Activated CD4-positive, CD25-positive, alpha-beta regulatory T cell treated with anti-CD3 and anti-CD28 coated beads, Interleukin-2, amount 50 U/mL, for 16 hours (primary cell): ENCODE data around the gene ELAVL1.

Source experiments
- DNase-seq: peaks from one replicate; pipeline ENCODE4 v3.0.0-alpha.2; 2020; ENCODE audit warnings: low read depth, low spot score

The ELAVL1 gene

DNA sequence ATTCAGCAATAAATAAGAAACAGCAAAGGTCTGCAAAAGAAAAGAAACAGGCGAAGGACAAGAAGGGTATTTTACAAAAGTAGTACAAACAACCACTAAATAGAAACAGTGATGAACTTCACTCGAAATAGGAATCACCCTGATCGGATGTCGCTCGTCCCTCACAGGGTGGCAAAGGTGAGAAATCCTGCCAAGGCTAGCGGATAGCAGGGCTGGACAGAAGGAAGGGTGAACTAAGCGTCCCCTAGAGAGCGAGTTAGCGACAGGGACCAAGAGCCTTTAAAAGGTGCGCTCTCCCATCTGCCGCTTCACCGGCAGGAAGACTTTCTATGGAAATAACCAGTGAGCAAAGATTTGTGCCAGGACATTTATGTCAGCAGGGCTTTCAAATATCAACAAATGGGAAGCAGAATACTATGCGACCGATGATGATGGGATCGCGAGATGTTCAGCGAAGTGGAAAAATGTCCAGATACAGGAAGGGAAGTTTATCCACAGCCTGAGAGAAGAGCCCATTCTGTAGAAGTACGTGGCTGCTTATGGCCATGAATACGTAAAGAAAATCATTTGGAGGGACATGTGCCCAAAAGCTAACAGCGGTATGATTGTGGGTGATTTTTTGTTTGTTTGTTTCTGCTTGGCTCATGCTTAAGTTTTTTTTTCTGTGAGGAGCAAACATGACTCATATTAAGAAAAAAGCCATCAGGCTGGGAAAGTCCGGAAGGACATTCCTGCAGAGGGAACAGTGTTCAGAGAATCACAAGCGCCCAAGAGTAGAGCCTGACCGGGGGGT, 18.9 kb downstream of the ELAVL1 start:
- DNase-seq, result no peak

DNA sequence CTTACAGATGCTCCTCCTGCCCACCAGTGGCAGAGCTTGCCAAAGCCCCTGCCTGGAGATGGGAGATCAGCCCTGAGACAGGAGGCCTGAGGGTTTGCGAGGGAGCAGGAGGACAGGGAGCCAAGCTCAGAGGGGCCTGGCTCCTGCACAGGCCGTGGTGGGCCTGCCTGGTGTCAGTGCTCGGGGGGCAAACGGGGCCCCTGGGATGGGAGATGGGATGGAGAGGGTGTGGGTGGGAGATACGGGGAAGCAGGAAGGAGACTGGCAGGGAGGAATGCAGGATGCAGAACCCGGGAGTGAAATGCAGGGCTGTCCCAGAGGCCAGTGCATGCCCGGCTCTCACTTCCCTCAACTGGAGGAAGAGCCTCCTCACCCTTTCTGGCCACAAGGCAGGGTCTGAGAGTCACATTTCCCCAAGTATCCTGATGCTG, 19.9 kb downstream of the ELAVL1 start:
- DNase-seq, result no peak

DNA sequence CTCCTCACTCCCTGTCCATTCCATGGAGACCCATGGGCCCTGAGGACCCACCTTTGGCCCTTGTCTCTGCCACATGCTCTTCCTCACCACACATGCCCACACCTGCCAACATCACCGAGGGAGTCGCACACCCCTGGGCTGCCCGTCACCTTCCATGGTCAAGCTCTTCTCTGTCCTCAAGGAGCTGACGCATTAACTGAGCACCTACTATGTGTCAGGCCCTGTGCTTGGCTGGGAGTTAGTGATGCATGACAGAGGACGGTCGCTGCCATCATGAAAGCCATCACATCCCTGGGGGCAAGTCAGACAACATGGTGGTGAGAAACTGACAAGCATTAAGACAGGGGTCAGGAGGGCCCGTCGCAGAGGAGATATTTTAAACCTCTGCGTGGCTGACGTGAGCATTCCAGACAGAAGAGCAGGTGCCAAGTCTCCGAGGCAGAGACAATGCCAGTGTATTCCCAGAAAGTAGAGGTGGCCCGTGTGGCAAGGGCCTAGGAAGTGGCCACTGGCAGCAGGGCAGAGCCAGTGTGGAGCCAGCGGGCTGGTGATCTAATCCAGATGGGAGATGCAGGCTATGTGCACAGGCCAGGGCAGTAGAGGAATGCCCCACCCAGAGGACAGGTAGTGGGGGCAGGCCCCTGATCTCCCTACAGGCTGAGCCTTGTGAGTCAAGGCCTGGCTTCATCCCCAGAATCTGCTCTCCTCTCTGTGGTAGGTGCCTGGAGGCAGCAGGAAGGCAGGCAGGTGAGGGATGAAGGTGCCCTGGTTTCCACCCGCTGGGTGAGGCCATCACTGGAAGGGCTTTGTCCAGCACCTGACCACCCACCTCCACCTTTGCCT, 21.2 kb downstream of the ELAVL1 start:
- DNase-seq, result no peak

DNA sequence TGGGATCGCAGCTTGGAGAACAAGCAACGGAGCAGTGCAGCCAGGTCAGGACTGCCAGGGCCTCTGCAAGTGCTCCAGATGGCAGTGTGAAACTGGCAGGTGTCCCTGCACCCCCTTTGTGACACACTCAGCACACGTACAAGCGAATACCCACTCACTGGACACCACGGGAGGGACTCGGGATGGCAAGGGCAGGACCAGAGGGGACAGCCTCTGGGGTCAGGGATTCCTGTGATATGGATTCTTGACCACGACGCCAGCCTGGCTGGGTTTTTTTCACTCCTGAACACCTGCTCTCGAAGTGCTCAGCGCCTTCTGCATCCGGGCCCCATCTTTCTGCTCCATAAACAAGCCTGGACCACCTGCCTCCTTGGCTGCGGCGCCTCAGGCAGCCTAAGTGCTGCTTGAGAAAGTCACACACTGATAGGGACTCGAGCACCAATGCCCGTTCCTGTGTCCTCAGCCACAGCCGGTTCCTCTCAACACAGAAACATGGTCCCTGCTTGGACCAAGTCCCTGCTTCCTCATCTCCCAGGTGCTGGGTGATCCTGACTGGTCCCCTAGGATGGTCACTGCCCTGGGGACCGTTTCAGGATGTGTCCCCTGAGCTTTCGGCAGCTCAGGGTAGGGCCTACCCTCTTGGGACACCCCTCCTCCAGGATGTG, 22.0 kb downstream of the ELAVL1 start:
- DNase-seq, result no peak

DNA sequence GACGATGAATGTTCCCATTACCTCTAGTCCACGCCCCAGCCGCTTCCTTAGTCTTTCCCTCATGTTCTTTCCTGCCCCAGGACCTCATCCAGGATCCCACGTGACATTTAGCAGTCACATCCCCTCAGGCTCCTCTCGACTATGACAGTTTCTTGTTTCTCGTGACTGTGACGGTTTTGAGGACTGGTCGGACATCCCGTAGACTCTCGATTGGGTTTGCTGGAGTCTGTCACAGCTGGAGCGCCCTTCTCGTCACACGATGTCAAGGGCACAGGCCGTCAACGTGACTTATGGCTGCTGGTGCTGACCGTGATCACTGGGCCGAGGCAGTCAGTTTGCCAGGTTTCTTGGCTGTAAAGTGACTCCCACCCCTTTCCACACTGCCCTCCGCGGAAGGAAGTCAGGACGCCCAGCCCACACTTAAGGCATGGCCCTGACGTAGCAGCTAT, 22.8 kb downstream of the ELAVL1 start:
- no peak for DNase-seq

DNA sequence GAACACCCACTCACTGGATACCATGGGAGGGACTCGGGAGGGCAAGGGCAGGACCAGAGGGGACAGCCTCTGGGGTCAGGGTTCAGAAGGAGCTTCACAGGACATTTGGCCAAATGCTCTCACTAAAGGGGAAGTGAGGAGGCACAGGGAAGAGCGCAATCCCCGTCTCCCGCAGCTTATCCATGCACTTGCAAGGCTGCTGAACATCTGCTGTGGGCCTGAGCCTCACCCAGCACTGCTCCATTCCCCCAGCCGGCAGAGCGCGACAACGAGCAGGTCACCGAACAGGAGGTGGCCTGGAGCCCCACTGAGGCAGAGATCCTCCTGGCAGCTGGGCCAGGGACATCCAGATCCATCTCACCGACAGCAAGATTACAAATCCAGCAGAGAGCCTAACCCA, 23.3 kb downstream of the ELAVL1 start:
- no peak for DNase-seq

DNA sequence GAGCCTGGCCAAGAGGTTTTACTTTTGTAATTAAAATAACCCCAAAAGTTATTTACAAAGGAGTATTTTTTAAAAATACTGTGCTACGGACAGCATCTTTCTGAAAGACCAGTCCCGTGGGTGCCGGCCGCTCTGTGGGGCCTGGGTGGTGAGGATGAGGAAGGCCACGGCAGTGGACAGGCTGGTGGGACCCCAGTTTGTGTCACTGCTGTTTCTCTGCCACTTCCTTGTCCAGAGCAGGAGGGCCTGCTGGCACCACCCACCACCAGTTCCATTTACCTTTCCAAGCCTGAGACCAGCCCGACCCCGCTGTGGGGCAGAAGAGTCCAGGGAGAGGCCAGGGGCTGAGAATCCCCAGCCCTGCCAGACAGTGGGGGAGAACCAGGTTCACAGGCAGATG, 23.8 kb downstream of the ELAVL1 start:
- no peak for DNase-seq

DNA sequence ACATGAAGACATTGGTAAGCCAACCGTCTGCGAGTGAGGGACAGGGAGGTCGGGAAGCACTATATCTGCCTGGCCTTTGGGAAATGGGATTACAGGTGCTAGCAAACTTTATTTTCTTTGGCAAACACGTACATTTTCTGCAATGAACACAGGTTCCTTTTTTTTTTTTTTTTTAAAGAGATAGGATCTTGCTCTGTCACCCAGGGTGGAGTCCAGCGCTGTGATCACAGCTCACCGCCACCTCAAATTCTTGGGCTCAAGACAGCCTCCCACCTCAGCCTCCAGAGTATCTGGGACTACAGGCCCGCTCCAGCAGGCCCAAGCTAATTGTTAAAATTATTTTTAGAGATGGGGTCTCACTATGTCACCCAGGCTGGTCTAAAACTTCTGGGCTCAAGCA, 24.2 kb downstream of the ELAVL1 start:
- DNase-seq, result no peak

DNA sequence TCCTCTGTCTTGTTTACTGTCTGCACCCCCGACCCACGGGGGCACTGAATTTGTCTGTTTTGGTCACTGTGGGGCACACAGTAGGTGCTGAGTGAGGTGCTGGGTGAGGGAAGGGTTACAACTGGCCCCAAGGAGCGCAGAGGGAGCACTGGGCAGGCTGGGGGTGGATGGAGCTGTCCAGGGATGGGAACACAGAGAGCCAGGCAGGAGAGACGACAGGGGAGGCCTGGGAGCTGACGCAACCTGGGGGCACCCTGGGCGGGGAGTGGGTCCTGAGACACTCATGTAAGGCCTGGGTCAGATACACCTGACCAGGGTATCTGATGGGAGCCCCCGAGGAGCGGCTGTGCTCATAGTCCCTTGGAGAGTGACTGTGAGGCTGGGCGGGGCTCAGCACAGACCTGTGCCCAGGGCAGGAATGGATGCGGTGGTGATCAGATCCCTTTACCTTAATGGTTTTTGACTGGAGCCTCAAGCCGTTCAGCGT, 24.8 kb downstream of the ELAVL1 start:
- DNase-seq, result no peak

DNA sequence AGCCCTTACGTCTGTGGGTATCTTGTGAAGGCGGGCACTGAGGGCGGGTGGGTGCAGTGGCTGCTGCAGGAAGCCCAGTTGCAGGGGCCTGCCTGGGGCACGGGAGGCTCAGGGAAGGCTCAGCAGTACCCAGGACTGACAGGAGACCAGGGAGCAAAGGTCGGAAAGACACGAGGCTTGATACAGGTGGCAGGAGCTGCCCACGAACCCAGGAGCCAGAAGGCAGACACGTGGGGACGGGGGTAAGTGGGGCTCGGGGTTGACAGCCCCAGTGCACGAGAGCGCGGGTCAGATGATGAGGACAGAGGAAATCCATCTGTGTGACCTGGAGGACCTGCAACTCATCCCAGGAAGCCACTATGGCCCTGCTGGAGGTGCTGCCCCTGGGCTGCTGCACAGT, 25.3 kb downstream of the ELAVL1 start:
- no peak for DNase-seq

DNA sequence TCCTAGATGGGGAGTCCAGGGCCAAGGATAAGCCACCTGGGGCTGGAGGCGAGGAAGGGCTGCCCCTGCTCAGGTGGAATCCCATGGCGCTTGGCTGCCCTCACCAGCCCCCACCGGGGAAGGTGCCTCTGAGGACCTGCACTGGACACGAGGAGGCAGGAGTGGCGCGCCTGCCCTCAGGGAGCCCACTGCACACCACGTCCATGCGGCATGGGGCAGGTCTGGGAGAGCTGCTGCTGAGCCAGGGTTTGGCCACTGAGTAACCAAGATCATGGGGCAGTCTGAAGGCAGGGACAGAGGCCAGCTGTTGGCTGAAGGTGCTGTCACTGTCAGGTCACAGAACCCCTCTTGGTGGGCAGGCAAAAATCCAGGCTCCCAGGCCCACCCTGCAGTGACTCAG, 25.9 kb downstream of the ELAVL1 start:
- DNase-seq, result no peak

DNA sequence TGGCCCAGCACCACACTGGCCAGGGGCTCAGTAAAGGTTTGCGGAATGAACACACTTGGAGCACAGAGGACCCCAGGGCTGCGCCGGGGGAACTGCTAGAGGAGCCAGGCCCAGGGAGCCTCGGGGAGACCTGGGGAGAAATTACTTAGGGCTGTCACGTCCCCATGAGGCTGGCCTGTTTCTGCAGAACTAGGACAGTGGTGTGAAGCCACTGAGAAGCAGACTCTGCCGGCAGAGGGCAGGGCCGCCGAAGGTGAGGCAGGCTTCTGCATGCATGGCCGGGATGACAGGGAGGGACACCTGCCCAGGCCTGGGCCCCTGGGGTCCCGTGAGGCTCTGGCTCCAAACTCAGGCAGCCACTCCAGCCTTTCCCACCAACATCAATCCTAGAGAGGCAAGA, 26.4 kb downstream of the ELAVL1 start:
- no peak for DNase-seq

DNA sequence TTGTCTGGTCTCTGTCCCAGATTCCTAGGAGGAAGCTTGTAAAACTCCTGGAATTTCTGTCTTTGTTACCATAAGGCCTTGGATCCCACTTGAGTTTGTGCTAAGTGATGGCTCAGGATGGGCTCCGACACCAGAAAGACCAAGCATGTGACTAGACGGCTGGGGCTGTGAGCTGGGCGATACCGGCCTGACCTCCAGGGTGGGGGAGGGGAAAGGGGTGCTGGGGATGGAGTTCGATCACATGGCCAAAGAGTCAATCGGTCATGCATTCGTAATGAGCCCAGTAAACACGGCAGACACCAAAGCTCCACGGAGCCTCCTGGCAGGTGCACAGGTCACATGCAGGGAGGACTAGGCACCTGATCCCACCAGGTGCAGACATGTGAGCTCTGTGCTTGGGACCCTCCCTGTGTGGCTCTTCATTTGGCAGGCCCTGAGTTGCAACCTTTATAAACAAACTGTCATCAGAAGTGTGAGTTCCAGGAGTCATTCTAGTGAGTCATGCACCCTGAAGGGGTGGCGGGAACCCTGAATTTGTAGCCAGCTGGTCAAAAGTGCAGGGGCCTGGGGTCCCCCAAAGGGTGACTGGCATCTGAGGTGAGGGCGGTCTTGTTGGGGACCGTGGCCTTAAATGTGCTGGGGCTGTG, 27.1 kb downstream of the ELAVL1 start:
- no peak for DNase-seq

DNA sequence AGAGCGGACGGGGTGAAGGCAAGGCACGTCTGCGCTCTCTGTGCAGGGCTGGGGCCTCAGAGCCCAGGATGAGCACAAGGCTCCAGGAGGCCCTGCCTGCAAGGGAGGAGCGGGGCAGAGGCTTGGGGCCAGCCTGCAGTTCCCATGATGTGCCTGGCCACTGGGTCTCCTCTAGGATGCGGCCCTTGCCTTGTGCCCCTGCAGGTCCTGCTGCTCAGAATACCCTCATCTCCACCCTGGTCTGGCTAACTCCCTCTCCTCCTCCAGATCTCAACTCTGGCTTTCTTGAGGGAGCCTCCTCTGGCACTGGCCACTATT, 27.8 kb downstream of the ELAVL1 start:
- no peak for DNase-seq

DNA sequence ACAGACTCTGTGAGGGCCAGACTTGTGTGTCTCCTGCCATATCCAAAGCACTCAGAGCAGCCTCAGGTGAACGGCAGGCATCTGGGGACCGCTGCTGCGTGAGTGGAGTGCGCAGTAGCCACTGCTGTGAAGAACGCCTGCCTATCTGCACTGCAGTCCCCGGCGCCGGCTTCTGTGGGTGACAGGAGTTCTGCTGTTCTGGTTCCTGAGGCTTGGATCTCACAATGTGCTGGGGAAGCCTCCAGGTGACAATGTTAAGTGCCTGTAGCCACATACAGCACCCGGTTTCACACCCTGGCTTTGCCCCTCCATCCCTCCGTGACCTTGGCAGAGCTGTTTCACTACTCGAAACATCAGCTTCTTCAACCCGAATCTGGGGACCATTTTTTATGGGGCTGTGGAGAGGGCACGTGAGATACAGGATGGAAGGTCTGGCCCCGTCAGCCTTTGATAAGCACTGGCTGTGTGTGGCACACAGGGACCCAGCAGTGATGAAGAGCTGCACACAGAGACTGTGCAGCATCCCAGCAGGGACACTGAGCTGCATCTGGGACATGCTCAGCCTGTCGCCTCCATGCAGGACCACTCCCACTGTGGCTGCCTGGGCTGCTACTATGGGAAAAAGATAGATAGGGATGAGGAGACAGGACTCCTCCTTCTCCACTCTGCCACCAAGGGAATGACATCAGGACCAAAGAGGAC, 28.3 kb downstream of the ELAVL1 start:
- no peak for DNase-seq

DNA sequence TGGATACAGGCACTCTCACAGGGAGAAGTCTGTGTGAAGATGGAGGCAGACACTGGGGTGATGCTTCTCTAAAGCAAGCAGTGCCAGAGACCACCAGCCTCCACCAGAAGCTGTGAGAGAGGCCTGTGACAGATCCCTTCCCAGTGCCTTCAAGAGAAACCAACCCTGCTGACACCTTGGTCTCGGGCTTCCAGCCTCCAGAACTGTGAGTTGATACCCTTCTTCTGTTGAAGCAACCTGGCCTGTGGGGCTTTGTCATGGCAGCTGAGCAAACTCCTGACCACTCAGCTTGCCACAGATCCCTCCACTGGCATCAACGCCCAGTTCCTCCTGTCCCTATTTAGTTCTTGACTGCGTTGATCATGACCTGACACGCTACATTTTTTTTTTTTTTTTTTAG, 29.0 kb downstream of the ELAVL1 start:
- DNase-seq, result no peak

DNA sequence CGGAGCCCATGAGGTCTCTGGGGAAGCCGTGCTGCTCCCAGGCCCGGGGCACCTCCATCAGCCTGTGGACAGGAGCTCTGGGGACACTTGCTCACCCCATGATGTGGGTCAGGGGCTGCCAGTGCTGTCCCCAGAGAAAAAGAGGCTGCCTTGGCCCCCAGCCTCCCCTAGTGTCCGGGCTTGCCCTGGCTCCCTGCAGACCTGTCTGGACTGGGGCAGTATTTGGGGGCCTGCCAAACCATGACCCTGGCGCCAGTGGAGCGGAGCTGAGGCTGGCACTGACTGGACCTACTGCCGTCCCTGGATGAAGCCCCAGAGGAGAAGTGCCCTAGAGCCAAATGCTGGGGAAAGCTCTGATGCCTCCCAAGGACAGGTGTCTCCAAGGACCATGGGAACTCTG, 30.4 kb downstream of the ELAVL1 start:
- DNase-seq, result no peak

DNA sequence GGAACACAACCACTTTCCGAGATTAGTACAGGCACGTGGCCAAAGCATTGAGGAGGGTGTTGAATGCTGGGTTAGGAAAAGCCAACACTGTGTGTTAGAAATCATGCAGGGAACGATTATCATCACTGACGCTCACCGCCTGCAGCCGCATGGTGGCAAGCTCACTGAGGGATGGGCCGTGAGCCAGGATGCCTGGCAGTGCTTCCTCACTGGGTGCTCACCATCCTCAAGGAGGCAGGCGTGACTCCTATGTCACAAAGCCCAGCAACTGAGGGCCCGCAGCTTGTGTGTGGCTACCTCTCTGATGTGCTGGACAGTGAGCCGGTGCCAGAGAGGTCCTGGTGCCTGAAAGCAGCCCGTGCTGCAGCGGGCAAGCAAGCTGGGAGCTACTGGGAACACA, 31.6 kb downstream of the ELAVL1 start:
- DNase-seq, result no peak

DNA sequence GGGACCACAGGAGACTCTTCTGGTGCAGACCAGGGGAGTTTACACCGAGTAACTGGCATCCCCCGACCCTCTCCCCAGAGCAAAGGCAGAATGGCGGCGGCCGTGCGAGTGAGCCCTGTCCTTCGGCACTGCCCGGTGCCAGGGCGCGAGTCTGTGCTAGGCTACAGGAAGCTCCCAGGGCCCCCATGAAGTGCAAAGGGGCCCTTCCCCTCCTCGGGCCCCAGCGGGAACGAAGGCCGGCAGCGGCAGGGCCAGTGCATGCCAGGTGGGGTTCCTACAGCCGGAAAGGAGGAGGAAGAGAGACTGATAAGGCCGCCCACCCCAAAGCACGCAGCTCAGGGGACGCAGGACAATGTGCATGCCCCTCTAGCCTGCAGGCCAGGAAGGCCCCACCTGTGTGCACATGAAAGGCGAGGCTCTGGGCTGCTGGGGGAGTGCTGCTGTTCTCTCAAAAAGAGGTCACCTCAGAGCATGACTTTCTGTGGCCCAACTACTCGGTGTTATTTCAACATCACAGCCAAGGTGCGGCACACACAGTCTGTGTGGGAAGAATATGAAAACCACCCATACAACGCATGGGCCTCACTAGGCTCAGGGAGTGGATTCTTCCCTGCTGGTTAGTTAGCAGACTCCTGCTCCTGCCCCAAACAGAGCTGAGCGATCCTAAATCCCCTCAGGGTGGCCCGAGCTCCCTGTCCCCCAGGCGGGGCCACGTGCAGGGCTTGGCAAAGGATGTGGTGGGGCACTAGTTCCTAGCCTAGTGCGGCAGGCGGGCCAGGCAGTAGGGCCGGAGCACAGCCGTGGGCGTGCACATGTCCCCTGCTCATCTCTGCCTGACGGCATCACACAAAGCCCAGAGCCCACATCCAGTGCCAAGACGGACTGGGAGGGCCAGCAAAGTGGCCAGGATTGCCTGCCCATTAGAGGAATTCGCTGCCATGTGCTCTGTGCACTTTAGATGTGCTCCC, 33.6 kb downstream of the ELAVL1 start:
- DNase-seq, result no peak
